GM12891 (cell line): ENCODE measurements around the gene NYAP2.

Source experiments
- POLR2A ChIP-seq: IDR thresholded peaks from 2 replicates; pipeline ENCODE4 v1.6.1; 2011; ENCODE audit warnings: low read depth, low read length, control low read depth
- POLR2AphosphoS5 ChIP-seq: IDR thresholded peaks from 2 replicates; pipeline ENCODE4 v1.6.1; 2011; ENCODE audit warnings: low read depth, low read length, control low read depth
- POU2F2 ChIP-seq: IDR thresholded peaks from 2 replicates; pipeline ENCODE4 v1.6.1; 2011; ENCODE audit warnings: low read depth, mild to moderate bottlenecking, control low read depth, low read length, moderate library complexity
- SPI1 ChIP-seq: IDR thresholded peaks from 2 replicates; pipeline ENCODE4 v1.6.1; 2011; ENCODE audit warnings: low read depth, low read length, control low read depth
- TAF1 ChIP-seq: IDR thresholded peaks from 2 replicates; pipeline ENCODE4 v1.6.1; 2011; ENCODE audit warnings: low read depth, low read length, control low read depth

DNA sequence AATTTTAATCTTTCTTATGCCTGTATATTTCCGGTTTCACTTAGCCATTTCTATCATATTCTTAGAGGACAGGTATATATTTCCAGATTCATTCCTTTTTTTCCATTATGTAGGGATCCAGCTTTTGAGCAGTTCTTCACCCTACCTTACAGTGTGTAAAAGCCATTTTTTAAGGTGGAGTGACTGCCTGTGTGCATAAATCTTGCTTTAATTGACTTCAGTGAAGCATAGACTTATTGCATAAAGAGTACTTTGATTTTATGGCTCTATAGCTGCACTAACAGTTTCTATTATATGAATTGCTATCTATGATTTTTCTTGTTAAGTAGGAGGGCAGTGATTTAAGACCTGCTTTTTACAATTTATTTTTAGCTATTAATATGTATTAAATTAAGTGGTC is 132.6 kb downstream of the NYAP2 start:
- no peak for TF ChIP-seq POLR2A
- TF ChIP-seq TAF1 = no peak
- TF ChIP-seq SPI1 = no peak
- TF ChIP-seq POLR2AphosphoS5 = no peak
- TF ChIP-seq POU2F2 = no peak
